ENCODE data around the gene LCK.
"Not testable (repeated sequence)": the region's sequence is repeated elsewhere in the genome, so short reads cannot be mapped to it uniquely, and the experiment has no call there.

The LCK gene

GRCh38 chr1:32269744-32270143 lies 18.7 kb downstream of the LCK start:
- H3K36me3 ChIP-seq (ENCODE audit: insufficient read depth, insufficient read length, low read length), result no peaks in the 10 kb centered on the region
- DNase-seq (ENCODE audit: low read depth, low spot score), result no peak
- TF ChIP-seq YY1 (IDR thresholded peaks at IDR 0.05; ENCODE audit: insufficient read depth, insufficient read length) (no peak), SUZ12 (IDR thresholded peaks at IDR 0.05; ENCODE audit: extremely low read depth, insufficient read depth, insufficient read length) (no peak), ZNF274 (IDR thresholded peaks at IDR 0.05; ENCODE audit: low read depth, low read length) (no peak)
- peaks cover 28% of the 10 kb centered on the region for H3K4me1 ChIP-seq (ENCODE audit: insufficient read depth, insufficient read length)
- H3K27me3 ChIP-seq (ENCODE audit: insufficient read depth, insufficient read length), result no peaks in the 10 kb centered on the region
- no peak overlapping the region for H3K9ac ChIP-seq (ENCODE audit: insufficient read length, low read depth)
- no peaks in the 10 kb centered on the region for H3K9me3 ChIP-seq (ENCODE audit: insufficient read depth, low read length)
- H3K4me3 ChIP-seq (ENCODE audit: insufficient read length, low read depth), result no peak overlapping the region

- TF ChIP-seq SUZ12 (IDR thresholded peaks at IDR 0.05; ENCODE audit: extremely low read depth, insufficient read depth, insufficient read length), result no peak
- H3K9ac ChIP-seq (ENCODE audit: insufficient read length, low read depth), result peak overlapping the region; percentile 12
Observed at GRCh38 chr1:32272557-32273390, 21.7 kb downstream of the LCK start.

GRCh38 chr1:32273391-32274208 lies 22.5 kb downstream of the LCK start:
- peak overlapping the region; percentile 12 for H3K9ac ChIP-seq (ENCODE audit: insufficient read length, low read depth)
- H3K27me3 ChIP-seq (ENCODE audit: insufficient read depth, insufficient read length), result no peaks in the 10 kb centered on the region
- no peaks in the 10 kb centered on the region for H3K36me3 ChIP-seq (ENCODE audit: insufficient read depth, insufficient read length, low read length)
- H3K9me3 ChIP-seq (ENCODE audit: insufficient read depth, low read length), result no peaks in the 10 kb centered on the region
- no peak for TF ChIP-seq SUZ12 (IDR thresholded peaks at IDR 0.05; ENCODE audit: extremely low read depth, insufficient read depth, insufficient read length)
- TF ChIP-seq ZNF274 (IDR thresholded peaks at IDR 0.05; ENCODE audit: low read depth, low read length), result no peak
- TF ChIP-seq YY1 (IDR thresholded peaks at IDR 0.05; ENCODE audit: insufficient read depth, insufficient read length), result no peak
- H3K4me1 ChIP-seq (ENCODE audit: insufficient read depth, insufficient read length), result peaks cover 27% of the 10 kb centered on the region
- DNase-seq (ENCODE audit: low read depth, low spot score), result peak; percentile 78
- no peak overlapping the region for H3K4me3 ChIP-seq (ENCODE audit: insufficient read length, low read depth)

More at GRCh38 chr1:32272557-32273390, 21.7 kb downstream of the LCK start:
- no peak overlapping the region for H3K4me3 ChIP-seq (ENCODE audit: insufficient read length, low read depth)
- H3K9me3 ChIP-seq (ENCODE audit: insufficient read depth, low read length), result no peaks in the 10 kb centered on the region
- H3K4me1 ChIP-seq (ENCODE audit: insufficient read depth, insufficient read length), result peaks cover 27% of the 10 kb centered on the region
- no peaks in the 10 kb centered on the region for H3K36me3 ChIP-seq (ENCODE audit: insufficient read depth, insufficient read length, low read length)
- H3K27me3 ChIP-seq (ENCODE audit: insufficient read depth, insufficient read length), result no peaks in the 10 kb centered on the region
- no peak for DNase-seq (ENCODE audit: low read depth, low spot score)

- Histone ChIP-seq H3K9me3 (ENCODE audit: insufficient read depth, low read length) (no peaks in the 10 kb centered on the region), H3K9ac (ENCODE audit: insufficient read length, low read depth) (peak overlapping the region; percentile 22), H3K4me1 (ENCODE audit: insufficient read depth, insufficient read length) (peaks cover 27% of the 10 kb centered on the region), H3K36me3 (ENCODE audit: insufficient read depth, insufficient read length, low read length) (no peaks in the 10 kb centered on the region), H3K4me3 (ENCODE audit: insufficient read length, low read depth) (no peak overlapping the region), H3K27me3 (ENCODE audit: insufficient read depth, insufficient read length) (no peaks in the 10 kb centered on the region)
- no peak for DNase-seq (ENCODE audit: low read depth, low spot score)
- TF ChIP-seq YY1 (IDR thresholded peaks at IDR 0.05; ENCODE audit: insufficient read depth, insufficient read length) (no peak), SUZ12 (IDR thresholded peaks at IDR 0.05; ENCODE audit: extremely low read depth, insufficient read depth, insufficient read length) (no peak), ZNF274 (IDR thresholded peaks at IDR 0.05; ENCODE audit: low read depth, low read length) (no peak)
Observed at GRCh38 chr1:32274646-32275340, 23.7 kb downstream of the LCK start.

GRCh38 chr1:32275424-32275823 lies 24.4 kb downstream of the LCK start:
- TF ChIP-seq YY1 (IDR thresholded peaks at IDR 0.05; ENCODE audit: insufficient read depth, insufficient read length), result no peak
- TF ChIP-seq SUZ12 (IDR thresholded peaks at IDR 0.05; ENCODE audit: extremely low read depth, insufficient read depth, insufficient read length), result no peak
- TF ChIP-seq ZNF274 (IDR thresholded peaks at IDR 0.05; ENCODE audit: low read depth, low read length), result no peak
- Histone ChIP-seq H3K4me3 (ENCODE audit: insufficient read length, low read depth) (no peak overlapping the region), H3K27me3 (ENCODE audit: insufficient read depth, insufficient read length) (no peaks in the 10 kb centered on the region), H3K4me1 (ENCODE audit: insufficient read depth, insufficient read length) (peaks cover 27% of the 10 kb centered on the region), H3K36me3 (ENCODE audit: insufficient read depth, insufficient read length, low read length) (no peaks in the 10 kb centered on the region), H3K9ac (ENCODE audit: insufficient read length, low read depth) (no peak overlapping the region), H3K9me3 (ENCODE audit: insufficient read depth, low read length) (no peaks in the 10 kb centered on the region)
- DNase-seq (ENCODE audit: low read depth, low spot score), result no peak

- H3K27me3 ChIP-seq (ENCODE audit: insufficient read depth, insufficient read length), result no peaks in the 10 kb centered on the region
- H3K9me3 ChIP-seq (ENCODE audit: insufficient read depth, low read length), result no peaks in the 10 kb centered on the region
- no peaks in the 10 kb centered on the region for H3K36me3 ChIP-seq (ENCODE audit: insufficient read depth, insufficient read length, low read length)
- no peak for TF ChIP-seq ZNF274 (IDR thresholded peaks at IDR 0.05; ENCODE audit: low read depth, low read length)
- TF ChIP-seq YY1 (IDR thresholded peaks at IDR 0.05; ENCODE audit: insufficient read depth, insufficient read length), result no peak
- TF ChIP-seq SUZ12 (IDR thresholded peaks at IDR 0.05; ENCODE audit: extremely low read depth, insufficient read depth, insufficient read length), result no peak
- peaks cover 27% of the 10 kb centered on the region for H3K4me1 ChIP-seq (ENCODE audit: insufficient read depth, insufficient read length)
- no peak for DNase-seq (ENCODE audit: low read depth, low spot score)
- no peak overlapping the region for H3K4me3 ChIP-seq (ENCODE audit: insufficient read length, low read depth)
- no peak overlapping the region for H3K9ac ChIP-seq (ENCODE audit: insufficient read length, low read depth)
Observed at GRCh38 chr1:32276032-32276782, 25.1 kb downstream of the LCK start.

GRCh38 chr1:32284777-32285176 lies 33.7 kb downstream of the LCK start:
- not testable (repeated sequence) for DNase-seq (ENCODE audit: low read depth, low spot score); H3K4me3 ChIP-seq (ENCODE audit: insufficient read length, low read depth); H3K36me3 ChIP-seq (ENCODE audit: insufficient read depth, insufficient read length, low read length); H3K4me1 ChIP-seq (ENCODE audit: insufficient read depth, insufficient read length); H3K9me3 ChIP-seq (ENCODE audit: insufficient read depth, low read length); H3K27me3 ChIP-seq (ENCODE audit: insufficient read depth, insufficient read length); H3K9ac ChIP-seq (ENCODE audit: insufficient read length, low read depth)
